Thoracic aorta (tissue), 2 donors: ENCODE measurements around the gene LIPT2. TPM values are rescaled to one million over a fixed set of nuclear protein-coding genes. Genes with fewer than 3 reads are reported as not detected.
"Not testable (repeated sequence)": the region's sequence is repeated elsewhere in the genome, so short reads cannot be mapped to it uniquely, and the experiment has no call there.

Source experiments
- ATAC-seq: fragments of 150-250 bp; one replicate; pipeline ENCODE4 v1.8.0; 2017; ENCODE audit warnings: low read depth; ENCODE audit not compliant: insufficient number of reproducible peaks, low FRiP score
- DNase-seq: peaks from one replicate; pipeline ENCODE4 v3.0.0-alpha.2; 2020; ENCODE audit warnings: low spot score
- H3K27ac ChIP-seq, 2 donors: fragments of 200-600 bp; sonication (generic); 1 replicate in 1 of 2; 2 replicates in 1 of 2; pipeline ENCODE4 v1.5.1; 2016; ENCODE audit warnings: mild to moderate bottlenecking in 2 of 2, moderate library complexity in 2 of 2
- H3K27me3 ChIP-seq: fragments of 200-600 bp; sonication (generic); replicated peaks from 2 replicates; pipeline ENCODE4 v1.6.0; 2016; ENCODE audit warnings: mild to moderate bottlenecking; ENCODE audit not compliant: insufficient read depth
- H3K36me3 ChIP-seq: fragments of 200-600 bp; sonication (generic); one replicate; pipeline ENCODE4 v1.5.1; 2016
- H3K4me1 ChIP-seq, 2 donors: fragments of 200-600 bp; sonication (generic); 1 replicate in 1 of 2; 2 replicates in 1 of 2; pipeline versions ENCODE4 v1.5.1 to v1.6.0; 2016; ENCODE audit warnings: low read depth in 2 of 2, mild to moderate bottlenecking in 1 of 2; ENCODE audit not compliant: control insufficient read depth in 1 of 2
- H3K4me3 ChIP-seq: fragments of 200-600 bp; sonication (generic); 2 replicates; pipeline ENCODE4 v1.5.1; 2016; ENCODE audit warnings: mild to moderate bottlenecking
- H3K9me3 ChIP-seq: fragments of 200-600 bp; sonication (generic); 2 replicates; pipeline ENCODE4 v1.5.1; 2016
- total RNA-seq, 2 donors: library from RNA; depleted of rRNA; stranded (reverse); fragments of >200 nt; gene quantifications; one replicate each; pipeline versions ENCODE4 v1.1.0 to v1.2.3, GENCODE V29; 2016
- TF ChIP-seq, protein P1 (sequence below): fragments of 200-600 bp; sonication (generic); IDR thresholded peaks from one replicate; pipeline ENCODE4 v1.5.1; 2019; ENCODE audit warnings: antibody characterized with exemption

The LIPT2 gene
- total RNA-seq, 2 donors from 2014 or later: 1.4 to 12.9 TPM

DNA sequence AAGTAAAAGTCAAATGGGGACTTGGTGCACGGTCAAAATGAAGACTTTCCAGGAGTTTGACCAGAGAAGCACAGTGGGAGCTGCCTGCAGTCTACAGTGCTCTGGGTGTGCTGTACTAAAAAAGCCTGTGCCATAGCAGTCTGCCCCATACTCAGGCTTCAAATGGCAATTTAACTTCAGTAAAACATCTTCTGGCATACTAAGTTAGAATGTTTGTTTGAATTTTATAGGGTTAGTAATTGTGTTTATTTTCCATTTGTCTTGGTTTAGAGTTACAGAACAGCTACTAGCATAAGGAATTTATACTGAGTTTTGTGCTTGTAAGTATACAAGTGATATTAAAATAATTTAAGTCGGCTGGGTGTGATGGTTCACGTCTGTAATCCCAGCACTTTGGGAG is 29.3 kb upstream of the LIPT2 start:
- Histone ChIP-seq H3K4me3 (no peak overlapping the region), H3K36me3 (no peaks in the 10 kb centered on the region), H3K27me3 (no peaks in the 10 kb centered on the region), H3K9me3 (no peaks in the 10 kb centered on the region), H3K27ac (no peak overlapping the region), H3K4me1 (no peaks in the 10 kb centered on the region)
- no peak for DNase-seq
- no peak for ATAC-seq
- TF ChIP-seq, protein P1, sequence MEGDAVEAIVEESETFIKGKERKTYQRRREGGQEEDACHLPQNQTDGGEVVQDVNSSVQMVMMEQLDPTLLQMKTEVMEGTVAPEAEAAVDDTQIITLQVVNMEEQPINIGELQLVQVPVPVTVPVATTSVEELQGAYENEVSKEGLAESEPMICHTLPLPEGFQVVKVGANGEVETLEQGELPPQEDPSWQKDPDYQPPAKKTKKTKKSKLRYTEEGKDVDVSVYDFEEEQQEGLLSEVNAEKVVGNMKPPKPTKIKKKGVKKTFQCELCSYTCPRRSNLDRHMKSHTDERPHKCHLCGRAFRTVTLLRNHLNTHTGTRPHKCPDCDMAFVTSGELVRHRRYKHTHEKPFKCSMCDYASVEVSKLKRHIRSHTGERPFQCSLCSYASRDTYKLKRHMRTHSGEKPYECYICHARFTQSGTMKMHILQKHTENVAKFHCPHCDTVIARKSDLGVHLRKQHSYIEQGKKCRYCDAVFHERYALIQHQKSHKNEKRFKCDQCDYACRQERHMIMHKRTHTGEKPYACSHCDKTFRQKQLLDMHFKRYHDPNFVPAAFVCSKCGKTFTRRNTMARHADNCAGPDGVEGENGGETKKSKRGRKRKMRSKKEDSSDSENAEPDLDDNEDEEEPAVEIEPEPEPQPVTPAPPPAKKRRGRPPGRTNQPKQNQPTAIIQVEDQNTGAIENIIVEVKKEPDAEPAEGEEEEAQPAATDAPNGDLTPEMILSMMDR: no peak

DNA sequence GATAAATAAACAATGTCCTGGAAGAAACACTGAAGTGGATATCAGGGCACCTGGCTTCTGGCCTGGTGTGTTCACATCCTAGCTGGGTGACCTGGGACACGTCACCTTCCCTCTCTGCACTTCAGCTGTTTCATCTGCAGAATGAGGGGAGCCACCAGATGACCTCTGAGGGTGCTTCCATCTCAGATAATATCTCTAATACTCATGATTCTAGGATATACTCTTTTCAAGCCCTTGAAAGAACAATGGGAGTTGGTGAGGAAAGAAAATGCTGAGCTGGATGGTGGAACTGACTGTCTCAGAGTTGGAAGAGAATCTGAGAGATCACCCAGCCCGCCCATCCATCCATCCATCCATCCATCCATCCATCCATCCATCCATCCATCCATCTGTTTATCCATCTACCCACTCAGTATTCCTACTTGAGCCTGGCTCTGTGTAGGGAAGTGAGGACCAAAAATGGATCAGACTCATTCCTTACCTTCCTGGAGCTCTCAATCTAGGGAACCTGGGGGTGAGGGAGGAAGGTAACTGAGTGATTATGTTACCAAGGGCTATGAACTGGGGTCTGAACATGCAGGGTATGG is 28.2 kb upstream of the LIPT2 start:
- Histone ChIP-seq H3K27ac (no peak overlapping the region), H3K27me3 (no peaks in the 10 kb centered on the region), H3K4me1 (no peaks in the 10 kb centered on the region), H3K9me3 (no peaks in the 10 kb centered on the region), H3K4me3 (no peak overlapping the region), H3K36me3 (no peaks in the 10 kb centered on the region)
- TF ChIP-seq, protein P1: no peak
- DNase-seq: no peak
- ATAC-seq: no peak

DNA sequence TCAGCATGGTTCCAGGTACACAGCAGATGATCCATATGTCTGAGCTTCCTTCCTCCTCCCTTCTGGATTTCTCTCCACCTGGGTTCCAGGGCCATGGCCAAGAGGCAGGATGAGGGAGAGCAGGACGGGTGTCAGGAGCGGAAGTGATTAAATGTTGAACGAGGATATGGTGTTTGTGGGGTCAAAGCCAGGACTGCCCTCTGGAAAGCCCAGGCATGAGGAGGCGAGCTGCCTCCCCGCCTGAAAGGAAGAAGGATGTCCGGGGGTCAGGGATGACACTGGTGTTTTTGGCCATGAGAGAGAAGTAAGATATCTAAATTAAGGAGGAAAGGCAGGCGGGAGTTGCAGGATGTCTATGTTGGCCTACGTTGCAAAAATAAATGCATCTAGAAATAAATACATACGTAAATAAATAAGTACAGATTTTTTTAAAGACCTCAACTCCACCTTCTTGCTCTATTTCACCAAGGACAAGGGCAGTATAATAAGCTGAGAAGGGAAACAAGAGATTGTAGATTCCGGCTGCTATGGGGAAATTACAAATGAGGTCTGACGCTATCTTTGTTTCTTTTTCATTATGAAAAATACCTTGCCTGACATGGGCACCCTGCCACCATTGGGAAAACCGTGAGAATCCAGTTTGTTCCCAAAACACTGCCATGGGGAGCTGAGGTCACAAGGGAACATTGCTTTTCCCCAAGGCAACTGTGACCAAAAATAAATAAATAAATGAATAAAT is 27.6 kb upstream of the LIPT2 start:
- no peaks in the 10 kb centered on the region for H3K36me3 ChIP-seq
- no peak overlapping the region for H3K27ac ChIP-seq
- no peak overlapping the region for H3K4me3 ChIP-seq
- DNase-seq: no peak
- no peaks in the 10 kb centered on the region for H3K27me3 ChIP-seq
- no peaks in the 10 kb centered on the region for H3K9me3 ChIP-seq
- TF ChIP-seq, protein P1: no peak
- ATAC-seq: no peak
- no peaks in the 10 kb centered on the region for H3K4me1 ChIP-seq

DNA sequence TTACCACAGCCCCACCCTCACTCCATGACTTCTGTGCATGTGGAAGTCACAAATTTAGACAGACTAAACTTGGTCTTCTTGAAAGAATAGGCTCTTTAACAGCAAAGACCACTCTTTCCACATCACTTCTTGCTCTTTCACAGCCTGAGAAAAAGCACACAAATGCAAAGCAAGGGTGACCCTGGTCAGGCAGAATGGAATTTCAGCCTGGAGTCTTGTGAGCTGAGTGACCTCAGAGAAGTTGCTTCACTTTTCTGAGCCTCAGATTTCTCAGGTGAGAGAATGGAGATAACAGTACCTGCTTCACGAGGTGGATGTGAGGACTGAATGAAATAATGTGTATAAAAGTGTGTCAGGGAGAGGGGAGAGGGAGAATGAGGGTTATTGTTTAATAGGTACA is 26.8 kb upstream of the LIPT2 start:
- H3K4me1 ChIP-seq: no peaks in the 10 kb centered on the region
- DNase-seq (no peak), ATAC-seq (no peak)
- no peaks in the 10 kb centered on the region for H3K36me3 ChIP-seq
- H3K27ac ChIP-seq: no peak overlapping the region
- H3K27me3 ChIP-seq: no peaks in the 10 kb centered on the region
- TF ChIP-seq, protein P1: no peak
- no peaks in the 10 kb centered on the region for H3K9me3 ChIP-seq
- H3K4me3 ChIP-seq: no peak overlapping the region

DNA sequence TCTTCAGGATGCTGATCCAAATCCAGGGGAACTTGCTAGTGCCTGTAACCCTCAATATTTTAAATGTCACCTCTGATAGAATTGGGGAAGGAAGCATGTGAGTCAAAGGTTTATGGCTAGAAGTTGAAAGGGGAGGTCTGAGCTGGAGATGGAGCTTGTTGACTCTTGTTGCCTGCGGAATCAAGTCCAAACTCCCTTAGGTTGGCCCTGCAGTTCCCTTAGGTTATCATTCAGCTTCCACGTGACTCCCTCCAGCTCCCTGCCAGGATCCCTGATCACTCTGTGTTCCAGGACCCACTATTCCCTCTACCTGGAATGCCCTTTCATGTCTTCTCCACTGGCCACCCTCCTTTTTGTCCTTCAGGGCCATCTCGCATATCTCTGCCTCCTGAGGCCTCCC is 26.2 kb upstream of the LIPT2 start:
- TF ChIP-seq, protein P1: no peak
- H3K36me3 ChIP-seq: no peaks in the 10 kb centered on the region
- H3K27ac ChIP-seq: no peak overlapping the region
- ATAC-seq (no peak), DNase-seq (no peak)
- H3K27me3 ChIP-seq: no peaks in the 10 kb centered on the region
- no peaks in the 10 kb centered on the region for H3K4me1 ChIP-seq
- no peak overlapping the region for H3K4me3 ChIP-seq
- H3K9me3 ChIP-seq: peaks cover 3% of the 10 kb centered on the region

DNA sequence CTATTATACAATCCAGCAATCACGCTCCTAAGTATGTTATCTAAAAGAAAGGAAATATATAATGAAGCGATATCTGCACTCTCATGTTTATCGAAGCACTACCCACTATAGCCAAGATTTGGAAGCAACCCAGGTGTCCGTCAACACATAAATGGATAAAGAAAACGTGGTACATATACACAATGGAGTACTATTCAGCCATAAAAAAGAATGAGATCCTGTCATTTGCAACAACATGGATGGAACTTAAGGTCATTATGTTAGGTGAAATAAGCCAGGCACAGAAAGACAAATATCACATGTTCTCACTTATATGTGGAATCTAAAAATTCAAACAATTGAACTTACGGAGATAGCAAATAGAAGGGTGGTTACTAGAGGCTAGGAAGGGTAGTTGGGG is 24.1 kb upstream of the LIPT2 start:
- not testable (repeated sequence) for ATAC-seq, H3K27me3 ChIP-seq, H3K4me1 ChIP-seq, H3K4me3 ChIP-seq, H3K9me3 ChIP-seq, H3K27ac ChIP-seq, DNase-seq, H3K36me3 ChIP-seq
